ENCODE measurements around the gene SRSF11.
"Not testable (repeated sequence)": the region's sequence is repeated elsewhere in the genome, so short reads cannot be mapped to it uniquely, and the experiment has no call there.

SRSF11 gene, protein sequence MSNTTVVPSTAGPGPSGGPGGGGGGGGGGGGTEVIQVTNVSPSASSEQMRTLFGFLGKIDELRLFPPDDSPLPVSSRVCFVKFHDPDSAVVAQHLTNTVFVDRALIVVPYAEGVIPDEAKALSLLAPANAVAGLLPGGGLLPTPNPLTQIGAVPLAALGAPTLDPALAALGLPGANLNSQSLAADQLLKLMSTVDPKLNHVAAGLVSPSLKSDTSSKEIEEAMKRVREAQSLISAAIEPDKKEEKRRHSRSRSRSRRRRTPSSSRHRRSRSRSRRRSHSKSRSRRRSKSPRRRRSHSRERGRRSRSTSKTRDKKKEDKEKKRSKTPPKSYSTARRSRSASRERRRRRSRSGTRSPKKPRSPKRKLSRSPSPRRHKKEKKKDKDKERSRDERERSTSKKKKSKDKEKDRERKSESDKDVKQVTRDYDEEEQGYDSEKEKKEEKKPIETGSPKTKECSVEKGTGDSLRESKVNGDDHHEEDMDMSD

DNA sequence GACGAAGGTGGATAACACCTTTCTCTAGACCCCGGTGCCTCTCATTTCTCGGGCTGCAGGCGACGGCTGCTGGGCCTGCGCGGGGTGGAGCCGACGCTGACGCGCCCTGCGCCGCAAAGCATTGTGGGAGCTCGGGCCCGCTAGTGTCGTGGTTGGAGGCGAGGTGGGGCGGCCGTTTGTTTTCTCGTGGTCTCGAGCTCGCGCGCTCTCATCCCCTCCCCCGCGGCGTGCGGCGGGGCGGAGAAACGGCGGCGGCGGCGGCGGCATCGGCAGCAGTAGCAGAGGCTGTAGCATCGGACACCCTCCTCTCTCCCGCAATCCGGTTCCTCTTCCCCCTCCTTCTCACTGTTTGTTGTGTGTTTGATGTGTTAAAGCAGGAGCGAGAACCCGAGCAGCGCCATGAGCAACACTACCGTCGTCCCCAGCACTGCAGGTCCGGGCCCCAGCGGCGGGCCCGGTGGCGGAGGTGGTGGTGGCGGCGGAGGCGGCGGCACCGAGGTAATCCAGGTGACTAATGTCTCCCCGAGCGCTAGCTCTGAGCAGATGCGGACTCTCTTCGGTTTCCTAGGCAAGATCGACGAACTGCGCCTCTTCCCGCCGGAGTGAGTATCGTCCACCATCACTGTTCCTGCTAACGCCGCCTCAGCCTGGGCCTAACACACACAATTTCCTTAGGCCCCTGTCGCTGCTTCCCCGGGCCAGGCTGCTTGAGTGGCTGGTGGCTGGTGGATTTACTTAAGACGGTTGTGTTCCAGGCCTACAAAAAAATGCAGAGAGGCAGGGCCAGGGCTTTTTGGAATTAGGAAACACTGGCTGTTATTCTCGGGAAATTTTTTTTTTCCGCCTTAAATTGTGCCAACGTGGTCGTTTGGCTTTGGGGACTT is at the start of gene SRSF11:
SRSF11 (plus strand) TSS at position 143 of the 884 bp plus-strand sequence; CDS start at position 400, 257 bp downstream.
- DNase-seq (ENCODE audit: low spot score) = peak; percentile 93

GRCh38 chr1:70171512-70171911 is 49.7 kb upstream of the SRSF11 start:
- DNase-seq (ENCODE audit: low spot score) = peak; percentile 9

DNA sequence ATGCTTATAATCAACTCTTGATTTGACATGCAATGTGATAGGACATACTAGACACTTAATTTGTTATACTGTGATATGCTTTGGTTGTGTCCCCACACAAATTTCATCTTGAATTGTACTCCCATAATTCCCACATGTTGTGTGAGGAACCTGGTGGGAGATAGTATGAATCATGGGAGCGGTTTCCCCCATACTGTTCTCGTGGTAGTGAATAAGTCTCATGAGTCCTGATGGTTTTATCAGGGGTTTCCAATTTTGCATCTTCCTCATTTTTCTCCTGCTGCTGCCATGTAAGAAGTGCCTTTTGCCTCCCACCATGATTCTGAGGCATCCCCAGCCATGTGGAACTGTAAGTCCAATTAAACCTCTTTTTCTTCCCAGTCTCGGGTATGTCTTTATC is 36.0 kb upstream of the SRSF11 start:
- DNase-seq (ENCODE audit: low spot score) = not testable (repeated sequence)

GRCh38 chr1:70188522-70188921 is 32.7 kb upstream of the SRSF11 start:
- no peak for DNase-seq (ENCODE audit: low spot score)

DNA sequence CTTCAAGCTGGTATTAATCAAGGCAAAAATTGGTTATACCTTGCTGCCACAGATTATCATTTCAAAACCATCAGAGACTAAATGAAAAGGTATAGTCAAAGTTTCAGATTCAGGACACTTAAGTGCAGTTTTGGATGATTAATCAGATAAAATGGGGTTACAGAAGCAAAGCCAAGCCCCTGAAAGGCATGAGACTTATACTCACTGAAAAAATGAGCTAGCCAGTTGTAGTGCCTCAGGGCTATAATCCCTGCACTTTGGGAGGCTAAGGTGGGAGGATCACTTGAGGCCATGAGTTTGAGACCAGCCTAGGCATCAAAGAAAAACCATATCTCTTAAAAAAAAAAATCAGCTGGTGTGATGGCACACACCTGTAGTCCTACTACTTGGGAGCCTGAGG is 31.0 kb upstream of the SRSF11 start:
- DNase-seq (ENCODE audit: low spot score) = no peak

GRCh38 chr1:70192446-70192845 is 28.7 kb upstream of the SRSF11 start:
- not testable (repeated sequence) for DNase-seq (ENCODE audit: low spot score)

DNA sequence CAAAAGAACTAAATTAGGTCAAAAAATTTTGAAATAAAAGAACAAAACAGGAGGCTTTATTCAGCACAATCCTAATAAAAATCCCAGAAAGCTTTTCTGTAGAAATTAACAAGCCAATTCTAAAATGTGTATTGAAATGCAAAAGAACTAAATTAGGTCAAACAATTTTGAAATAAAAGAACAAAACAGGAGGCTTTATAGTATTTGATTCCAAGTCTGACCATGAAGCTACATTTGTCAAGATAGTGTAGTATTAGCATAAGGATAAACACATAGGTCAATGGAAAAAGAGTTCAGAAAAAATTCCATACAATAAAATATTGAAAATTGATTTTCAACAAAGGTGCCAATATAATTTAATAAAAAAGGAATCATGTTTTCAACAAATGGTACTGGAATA is 26.6 kb upstream of the SRSF11 start:
- no peak for DNase-seq (ENCODE audit: low spot score)

GRCh38 chr1:70195342-70195741 is 25.8 kb upstream of the SRSF11 start:
- no peak for DNase-seq (ENCODE audit: low spot score)

- DNase-seq (ENCODE audit: low spot score) = no peak
Observed at GRCh38 chr1:70196333-70196732, 24.8 kb upstream of the SRSF11 start.

DNA sequence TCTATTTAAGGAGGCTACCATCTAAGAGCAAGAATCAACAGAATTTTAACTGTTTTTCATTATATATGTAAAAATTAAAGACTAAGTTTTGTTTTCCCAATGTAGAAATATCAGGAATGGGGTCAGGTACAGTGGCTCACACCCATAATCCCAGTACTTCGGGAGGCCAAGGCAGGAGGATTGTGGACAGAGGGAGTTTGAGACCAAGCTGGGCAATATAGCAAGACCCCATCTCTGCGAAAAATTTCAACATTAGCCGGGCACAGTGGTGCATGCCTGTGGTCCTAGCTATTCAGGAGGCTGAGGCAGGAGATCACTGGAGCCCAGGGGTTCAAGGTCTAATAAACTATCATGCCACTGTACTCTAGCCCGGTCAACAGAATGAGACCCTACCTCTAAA is 21.1 kb upstream of the SRSF11 start:
- DNase-seq (ENCODE audit: low spot score) = no peak

- DNase-seq (ENCODE audit: low spot score) = no peak
Observed at GRCh38 chr1:70202173-70202758, 18.9 kb upstream of the SRSF11 start.

DNA sequence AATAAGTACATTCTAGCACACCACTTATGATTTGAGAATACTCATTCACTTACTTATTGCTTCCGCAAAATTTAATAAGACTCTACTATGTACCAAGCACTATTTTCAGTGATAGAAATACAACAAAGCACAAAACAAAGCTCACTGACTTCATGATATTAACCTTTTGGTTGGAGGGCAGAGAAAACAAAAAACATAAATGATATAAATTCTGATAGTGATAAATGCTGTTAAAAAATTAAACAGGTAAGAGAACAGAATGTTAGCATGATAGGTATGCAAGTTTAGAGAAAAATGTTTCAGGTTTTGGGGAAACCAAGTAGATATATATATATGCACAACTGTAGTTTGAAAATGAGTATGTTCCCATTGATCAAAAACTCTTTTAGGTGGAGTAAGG is 17.0 kb upstream of the SRSF11 start:
- DNase-seq (ENCODE audit: low spot score) = no peak

DNA sequence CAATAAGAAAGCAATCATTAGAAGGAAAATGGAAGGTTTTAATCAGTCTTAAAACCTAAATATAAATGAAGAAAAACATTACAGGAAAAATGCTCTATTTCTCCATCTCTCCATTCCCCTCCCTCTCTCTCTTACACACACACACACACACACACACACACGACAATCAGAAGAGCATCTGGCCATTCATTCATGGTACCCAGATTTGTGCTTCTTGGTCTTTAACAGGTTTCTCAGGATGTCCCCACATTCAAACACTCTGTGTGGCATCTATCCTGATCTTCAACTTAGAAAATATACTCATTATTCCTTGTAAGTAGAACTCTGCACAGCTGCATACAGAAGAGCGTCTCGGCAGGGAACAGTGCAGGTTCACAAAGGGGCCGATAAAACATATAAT is 16.6 kb upstream of the SRSF11 start:
- no peak for DNase-seq (ENCODE audit: low spot score)

DNA sequence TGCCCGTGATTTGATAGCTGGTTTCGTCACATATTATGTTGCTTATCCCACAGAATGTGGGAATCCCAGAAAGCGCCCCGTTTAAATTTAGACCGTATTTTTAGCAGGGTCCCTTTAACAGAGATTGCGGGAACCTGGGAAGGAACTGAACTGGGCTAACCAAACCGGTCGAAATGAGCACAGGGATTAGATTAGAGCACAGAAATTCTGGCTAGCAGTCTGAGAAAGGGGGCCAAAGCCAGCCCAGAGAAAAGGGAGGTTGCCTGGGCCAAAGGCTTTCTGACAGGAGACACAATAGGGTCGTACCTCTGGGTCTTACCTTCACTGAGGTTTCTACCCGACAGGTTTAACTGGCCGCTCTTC is 16.1 kb upstream of the SRSF11 start:
- no peak for DNase-seq (ENCODE audit: low spot score)

DNA sequence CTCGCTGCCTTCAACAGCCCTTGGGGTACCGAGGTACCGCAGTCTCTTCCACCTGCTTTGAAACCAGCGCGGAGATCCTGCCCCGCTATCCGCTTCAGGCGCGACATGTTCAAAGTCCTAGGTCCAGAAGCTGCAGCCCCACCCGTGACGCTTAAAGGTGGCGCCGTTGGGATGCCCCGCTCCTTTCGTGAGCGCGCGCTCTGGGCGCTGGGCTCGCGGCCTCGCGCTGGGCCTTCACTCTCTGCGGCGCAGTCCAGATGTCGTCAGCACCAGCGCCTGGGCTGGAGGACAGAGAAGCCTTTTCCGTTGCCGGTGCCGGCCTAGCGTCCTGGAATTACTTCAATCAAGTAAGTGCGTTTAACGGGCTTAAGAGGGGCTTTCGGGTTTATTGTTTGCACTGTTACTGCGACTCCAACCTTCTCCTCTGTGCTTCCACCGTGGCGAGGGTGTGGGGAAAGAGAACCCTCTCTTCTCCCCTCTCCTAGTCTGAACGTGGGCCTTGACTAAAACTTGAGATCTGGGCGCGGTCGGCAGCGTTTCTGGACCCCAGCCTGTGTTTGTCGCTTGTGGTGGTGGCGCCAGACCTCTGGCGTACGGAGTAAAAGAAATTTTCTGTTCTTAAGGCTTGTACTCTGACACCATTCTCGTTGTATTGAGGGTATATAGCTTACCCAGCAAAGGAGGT is 15.6 kb upstream of the SRSF11 start, which contains the start of gene LRRC40:
LRRC40 (minus strand) TSS at position 146 of the 685 bp plus-strand sequence; CDS start at position 107, 39 bp downstream.
- DNase-seq (ENCODE audit: low spot score) = peak; percentile 94

GRCh38 chr1:70206833-70207232 is 14.3 kb upstream of the SRSF11 start:
- DNase-seq (ENCODE audit: low spot score) = not testable (repeated sequence)

GRCh38 chr1:70207492-70207891 is 13.7 kb upstream of the SRSF11 start:
- no peak for DNase-seq (ENCODE audit: low spot score)

- DNase-seq (ENCODE audit: low spot score) = no peak
Observed at GRCh38 chr1:70208292-70208691, 12.9 kb upstream of the SRSF11 start.

- DNase-seq (ENCODE audit: low spot score) = no peak
Observed at GRCh38 chr1:70210820-70211219, 10.4 kb upstream of the SRSF11 start.

- DNase-seq (ENCODE audit: low spot score) = no peak
Observed at GRCh38 chr1:70211541-70211940, 9.6 kb upstream of the SRSF11 start.

GRCh38 chr1:70220015-70220414 is 1.2 kb upstream of the SRSF11 start:
- no peak for DNase-seq (ENCODE audit: low spot score)
